NCI-H146 treated with DMSO at 0.1 percent for 48 hours (cell line): Measurements from ENCODE around the gene CHL1.
A peak's percentile ranks its signal among the peaks of the same experiment; 100 is the strongest.

ENCODE experiments used
- DNase-seq: peaks from one replicate; lab custom pipeline; 2025; ENCODE audit not compliant: unreplicated experiment; lab: John Stamatoyannopoulos, UW

The CHL1 gene

GRCh38 chr3:277873-278272, 81.3 kb downstream of the CHL1 start:
- DNase-seq: no peak

- DNase-seq: no peak
Measured at GRCh38 chr3:278300-279064, 81.9 kb downstream of the CHL1 start.

- DNase-seq: no peak
Measured at GRCh38 chr3:279325-279724, 82.8 kb downstream of the CHL1 start.

- DNase-seq: no peak
Measured at GRCh38 chr3:280681-281080, 84.1 kb downstream of the CHL1 start.

- no peak for DNase-seq
Measured at GRCh38 chr3:284322-284721, 87.8 kb downstream of the CHL1 start.

DNA sequence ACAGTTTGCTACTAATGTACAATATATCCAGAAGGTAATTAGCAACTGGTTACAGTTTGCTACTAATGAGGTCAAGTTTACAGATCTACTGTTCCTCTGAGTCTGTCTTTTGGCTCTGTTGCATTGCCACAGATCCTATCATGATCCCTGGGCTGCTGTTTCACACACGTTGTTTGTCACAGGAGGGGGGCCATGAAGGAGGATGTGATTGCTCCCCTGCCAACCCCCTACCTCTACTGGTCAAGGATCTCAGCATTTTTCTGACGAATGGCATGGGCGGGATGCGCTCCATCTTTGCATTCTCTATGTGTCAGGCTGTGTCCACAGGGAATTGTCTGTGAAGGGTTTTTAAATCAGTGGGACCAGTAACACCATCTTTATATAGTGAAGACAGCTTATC, 91.9 kb downstream of the CHL1 start:
- no peak for DNase-seq

DNA sequence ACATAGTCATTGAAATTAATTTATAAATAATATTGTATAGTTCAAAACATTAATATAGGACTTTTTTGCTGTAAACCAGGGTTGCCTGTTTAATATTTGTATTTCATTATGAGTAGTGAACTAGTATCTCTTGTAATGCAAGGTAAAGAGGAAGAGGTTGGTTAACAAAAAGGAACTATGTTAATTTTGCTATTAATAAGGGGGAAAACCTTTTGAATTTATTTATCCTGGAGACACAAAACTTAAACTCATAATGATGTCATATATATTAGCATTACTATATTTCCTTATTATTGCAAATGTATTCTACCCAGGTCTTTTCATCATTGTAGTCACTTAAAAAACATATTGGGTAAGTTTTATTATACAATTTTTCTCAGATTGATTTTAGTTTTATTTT, 94.5 kb downstream of the CHL1 start:
- no peak for DNase-seq

GRCh38 chr3:291646-292436, 95.3 kb downstream of the CHL1 start:
- no peak for DNase-seq

DNA sequence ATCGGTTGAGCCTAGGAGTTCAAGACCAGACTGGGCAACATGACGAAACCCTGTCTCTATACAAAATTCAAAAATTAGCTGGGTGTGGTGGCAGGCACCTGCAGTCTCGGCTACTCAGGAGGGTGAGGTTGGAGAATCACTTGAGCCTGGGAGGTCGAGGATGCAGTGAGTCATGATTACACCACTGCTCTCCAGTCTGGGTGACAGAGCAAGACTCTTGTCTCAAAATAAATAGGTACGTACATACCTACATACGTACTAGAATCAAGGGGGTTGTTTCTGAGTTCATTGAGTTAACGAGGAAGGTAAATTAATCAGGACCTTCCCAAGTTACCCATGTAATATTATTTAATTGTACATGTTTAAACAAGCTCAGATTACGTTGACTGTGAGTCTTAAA, 97.5 kb downstream of the CHL1 start:
- DNase-seq: no peak

- DNase-seq: no peak
Measured at GRCh38 chr3:294581-294980, 98.0 kb downstream of the CHL1 start.

DNA sequence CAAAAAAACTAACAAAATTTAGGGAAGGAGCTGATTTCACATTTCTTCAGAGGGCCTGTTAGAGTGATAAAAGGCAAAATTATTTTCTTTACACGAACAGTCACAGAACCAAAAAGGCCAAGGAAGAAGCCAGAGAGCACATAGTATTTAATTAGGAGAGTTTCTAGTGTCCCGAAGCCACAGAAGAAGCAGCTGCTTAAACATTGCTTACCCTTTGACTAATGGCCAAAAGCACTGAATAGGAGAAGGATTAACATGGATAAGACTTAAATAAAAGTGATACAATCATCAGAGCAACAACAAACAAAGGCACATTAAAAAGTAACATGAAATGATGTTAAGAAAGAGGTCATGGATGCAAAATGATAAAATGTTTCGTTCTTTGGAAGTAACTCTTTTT, 98.6 kb downstream of the CHL1 start:
- peak; percentile 21 for DNase-seq

DNA sequence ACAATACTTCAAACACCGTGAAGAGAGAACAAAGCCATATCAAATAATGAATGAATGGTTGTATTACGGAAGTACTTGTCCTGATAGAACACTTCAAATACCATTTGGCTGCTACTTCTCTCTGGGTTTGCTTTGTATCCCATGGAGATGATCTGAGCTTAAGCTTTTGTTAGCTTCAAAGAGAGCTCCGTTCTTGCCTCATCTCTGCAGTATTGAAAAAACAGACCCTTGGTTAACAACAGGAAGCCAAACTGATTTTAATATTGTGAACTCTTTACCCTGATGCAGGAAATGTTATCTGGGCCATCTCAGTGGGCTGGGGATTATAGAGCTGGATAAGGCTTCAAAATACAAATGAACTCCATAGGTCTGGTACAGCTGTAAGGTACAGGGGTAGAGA, 101.0 kb downstream of the CHL1 start:
- DNase-seq: no peak

- DNase-seq: peak; percentile 16
Measured at GRCh38 chr3:299590-300301, 103.2 kb downstream of the CHL1 start.

DNA sequence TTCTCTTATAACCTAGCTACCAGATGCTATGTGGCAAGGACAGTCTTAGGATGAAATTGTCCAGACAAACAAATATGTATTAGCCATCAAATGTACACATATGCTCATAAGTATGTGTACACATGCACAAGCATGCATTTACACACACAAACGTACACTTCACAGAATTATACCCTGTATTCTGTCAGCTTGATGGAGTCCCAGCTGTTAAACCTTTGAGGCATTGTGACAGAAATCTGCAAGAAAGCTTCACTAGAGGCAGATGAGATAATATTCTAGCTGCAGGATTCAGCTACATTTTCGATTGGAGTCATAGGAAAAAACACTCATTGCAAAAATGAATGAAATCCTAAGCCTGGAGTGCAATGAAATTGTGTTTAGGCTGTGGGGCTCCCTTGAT, 110.6 kb downstream of the CHL1 start:
- DNase-seq: no peak

DNA sequence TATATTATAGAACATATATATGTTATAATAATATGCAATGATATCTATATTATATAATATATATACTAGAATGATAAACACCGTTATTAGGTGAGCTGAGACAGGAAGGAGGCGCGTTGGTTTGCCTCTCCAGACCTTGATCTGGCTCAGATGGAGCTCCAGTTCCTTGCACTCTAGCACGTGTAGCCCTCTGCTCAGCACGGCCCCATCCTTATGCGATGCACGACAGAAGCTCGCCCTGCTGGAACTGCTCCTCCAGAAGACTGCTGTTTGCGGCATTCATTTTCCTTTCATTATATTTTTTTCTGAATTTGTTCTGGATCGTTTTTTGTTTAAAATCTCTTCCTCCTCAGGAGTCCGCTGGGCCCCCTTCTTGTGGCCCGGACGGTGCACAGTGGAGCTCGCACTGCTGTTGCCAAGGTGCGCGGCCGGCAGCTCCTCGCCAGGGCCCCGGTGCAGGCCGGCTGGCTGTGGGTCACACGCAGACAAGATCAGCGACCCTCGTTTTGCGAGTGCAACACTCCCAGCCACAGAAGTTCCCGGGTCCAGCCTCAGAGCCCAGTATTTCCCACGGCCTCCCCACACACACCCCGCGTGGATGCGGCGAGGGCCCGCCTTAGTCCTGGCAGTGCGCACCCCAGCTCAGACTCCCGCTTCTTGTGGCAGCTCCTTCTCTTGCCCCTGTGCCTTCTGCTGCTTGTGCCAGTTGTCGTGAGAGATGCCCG, 112.2 kb downstream of the CHL1 start:
- DNase-seq: no peak

DNA sequence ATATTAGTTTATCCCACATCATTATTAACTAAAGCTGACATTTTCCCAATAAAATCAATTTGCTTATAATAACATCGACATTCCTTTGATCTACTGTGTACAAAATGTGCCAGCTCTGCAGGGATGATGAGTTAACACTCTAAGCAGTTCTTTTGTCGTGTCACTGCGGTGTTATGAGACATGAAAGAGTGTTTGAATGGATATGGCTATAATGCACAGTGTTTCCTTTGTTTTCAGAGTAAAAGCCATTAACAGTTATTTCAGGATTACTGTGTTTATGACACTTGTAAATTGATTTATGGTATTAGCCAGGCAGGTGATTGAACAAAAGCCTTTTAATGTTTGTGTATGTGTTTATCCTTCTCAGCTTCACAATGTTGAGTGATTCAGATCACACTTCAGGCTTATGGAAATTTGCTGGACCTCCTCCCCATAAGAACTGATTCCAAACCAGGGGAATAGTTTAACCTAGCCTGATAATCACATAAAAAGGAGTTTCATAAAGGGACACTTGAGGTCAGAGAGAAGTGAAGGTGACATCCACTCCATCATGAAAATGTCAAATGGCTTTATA, 115.7 kb downstream of the CHL1 start:
- DNase-seq: peak; percentile 82

GRCh38 chr3:312911-313310, 116.3 kb downstream of the CHL1 start:
- no peak for DNase-seq

DNA sequence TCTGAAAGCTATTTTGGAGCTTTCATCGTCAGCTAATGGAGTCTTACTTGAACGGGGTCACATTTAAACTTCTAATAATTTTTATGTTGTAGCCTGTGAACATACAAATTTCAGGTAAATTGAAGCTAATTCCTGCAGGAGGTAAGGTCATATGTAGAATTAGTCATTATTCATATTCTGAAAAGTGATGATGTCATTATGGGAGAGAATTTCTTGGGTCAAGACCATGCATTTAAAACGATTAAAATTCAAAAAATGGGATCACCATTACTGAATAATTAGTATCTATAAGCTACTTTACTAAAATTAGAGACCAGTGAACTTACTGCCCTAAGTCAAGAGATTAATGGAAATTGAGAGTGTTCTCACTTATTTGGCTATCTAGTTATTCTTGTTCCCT, 120.4 kb downstream of the CHL1 start:
- DNase-seq: no peak

DNA sequence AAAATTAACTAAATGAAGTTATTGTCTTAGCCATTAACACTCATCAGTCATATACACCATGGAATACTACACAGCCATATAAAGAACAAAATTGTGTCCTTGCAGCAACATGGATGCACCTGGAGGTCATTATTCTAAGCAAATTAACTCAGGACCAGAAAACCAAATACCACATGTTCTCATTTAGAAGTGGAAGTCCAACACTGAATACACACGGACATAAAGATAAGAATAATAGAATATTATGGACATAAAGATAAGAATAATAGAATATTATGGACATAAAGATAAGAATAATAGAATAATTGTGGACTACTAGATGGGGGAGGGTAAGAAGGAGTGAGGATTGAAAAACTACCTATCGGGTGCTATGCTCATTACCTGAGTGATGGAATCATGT, 122.3 kb downstream of the CHL1 start:
- no peak for DNase-seq

GRCh38 chr3:324423-324822, 127.9 kb downstream of the CHL1 start:
- DNase-seq: no peak

DNA sequence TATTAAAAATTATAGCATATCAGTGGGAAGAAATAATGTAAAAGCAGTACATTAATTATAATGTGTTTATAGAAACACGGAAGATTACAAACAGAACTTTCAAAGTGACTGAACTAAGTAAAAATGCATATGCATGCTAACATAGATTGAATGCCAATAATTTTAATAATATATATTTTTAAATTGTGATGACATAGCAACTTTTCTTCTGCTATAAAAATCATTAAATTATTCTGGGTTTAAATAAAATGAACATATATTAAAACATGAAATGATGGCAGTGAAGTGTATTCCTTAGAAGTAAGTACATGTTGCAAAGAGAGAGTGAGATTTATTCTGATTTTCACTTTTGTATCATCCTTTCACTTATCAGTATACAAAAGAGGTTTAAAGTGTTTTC, 128.9 kb downstream of the CHL1 start:
- DNase-seq: no peak
